OCI-M2 (cell line): ENCODE measurements around the gene PPP1R9B.

Experiments
- DNase-seq: peaks from one replicate; lab custom pipeline; 2025; ENCODE audit not compliant: unreplicated experiment; lab: John Stamatoyannopoulos, UW

Gene PPP1R9B

GRCh38 chr17:50187751-50188530 lies 37.5 kb upstream of the PPP1R9B start:
- no peak for DNase-seq

GRCh38 chr17:50187394-50187725 lies 36.9 kb upstream of the PPP1R9B start:
- DNase-seq: no peak

- no peak for DNase-seq
These were observed 36.4 kb upstream of the PPP1R9B start for GRCh38 chr17:50186661-50187393.

GRCh38 chr17:50185631-50186471 lies 35.4 kb upstream of the PPP1R9B start:
- DNase-seq: no peak

GRCh38 chr17:50184611-50185398 lies 34.3 kb upstream of the PPP1R9B start:
- no peak for DNase-seq

GRCh38 chr17:50184064-50184463 lies 33.6 kb upstream of the PPP1R9B start:
- no peak for DNase-seq

- no peak for DNase-seq
These were observed 33.0 kb upstream of the PPP1R9B start for GRCh38 chr17:50183421-50183994.

GRCh38 chr17:50182783-50183420 lies 32.4 kb upstream of the PPP1R9B start:
- no peak for DNase-seq

GRCh38 chr17:50181591-50182560 lies 31.4 kb upstream of the PPP1R9B start:
- DNase-seq: no peak

- DNase-seq: no peak
These were observed 30.7 kb upstream of the PPP1R9B start for GRCh38 chr17:50181144-50181543.

GRCh38 chr17:50180620-50181019 lies 30.1 kb upstream of the PPP1R9B start:
- no peak for DNase-seq

GRCh38 chr17:50180111-50180510 lies 29.6 kb upstream of the PPP1R9B start:
- DNase-seq: no peak

- DNase-seq: no peak
These were observed 27.7 kb upstream of the PPP1R9B start for GRCh38 chr17:50177983-50178834.

- no peak for DNase-seq
These were observed 27.0 kb upstream of the PPP1R9B start for GRCh38 chr17:50177476-50177875.

- no peak for DNase-seq
These were observed 26.3 kb upstream of the PPP1R9B start for GRCh38 chr17:50176559-50177357.

GRCh38 chr17:50175035-50175807 lies 24.7 kb upstream of the PPP1R9B start:
- DNase-seq: no peak
